ENCODE measurements around the gene SNCA. TPM values are rescaled to one million over a fixed set of nuclear protein-coding genes. Genes with fewer than 3 reads are reported as not detected.

The SNCA gene
- total RNA-seq, 4 donors from 2014 or later: 18.7 to 67.4 (median 32.5) TPM

GRCh38 chr4:89725268-89725667, 111.7 kb downstream of the SNCA start:
- TF ChIP-seq, protein P1, sequence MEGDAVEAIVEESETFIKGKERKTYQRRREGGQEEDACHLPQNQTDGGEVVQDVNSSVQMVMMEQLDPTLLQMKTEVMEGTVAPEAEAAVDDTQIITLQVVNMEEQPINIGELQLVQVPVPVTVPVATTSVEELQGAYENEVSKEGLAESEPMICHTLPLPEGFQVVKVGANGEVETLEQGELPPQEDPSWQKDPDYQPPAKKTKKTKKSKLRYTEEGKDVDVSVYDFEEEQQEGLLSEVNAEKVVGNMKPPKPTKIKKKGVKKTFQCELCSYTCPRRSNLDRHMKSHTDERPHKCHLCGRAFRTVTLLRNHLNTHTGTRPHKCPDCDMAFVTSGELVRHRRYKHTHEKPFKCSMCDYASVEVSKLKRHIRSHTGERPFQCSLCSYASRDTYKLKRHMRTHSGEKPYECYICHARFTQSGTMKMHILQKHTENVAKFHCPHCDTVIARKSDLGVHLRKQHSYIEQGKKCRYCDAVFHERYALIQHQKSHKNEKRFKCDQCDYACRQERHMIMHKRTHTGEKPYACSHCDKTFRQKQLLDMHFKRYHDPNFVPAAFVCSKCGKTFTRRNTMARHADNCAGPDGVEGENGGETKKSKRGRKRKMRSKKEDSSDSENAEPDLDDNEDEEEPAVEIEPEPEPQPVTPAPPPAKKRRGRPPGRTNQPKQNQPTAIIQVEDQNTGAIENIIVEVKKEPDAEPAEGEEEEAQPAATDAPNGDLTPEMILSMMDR (IDR thresholded peaks at IDR 0.05): no peak
- no peak for TF ChIP-seq POLR2A (IDR thresholded peaks at IDR 0.05)
- Histone ChIP-seq H3K27me3 (no peaks in the 10 kb centered on the region), H3K9me3 (no peaks in the 10 kb centered on the region), H3K4me3 (no peak overlapping the region), H3K27ac (no peak overlapping the region), H3K4me1 (no peaks in the 10 kb centered on the region), H3K36me3 (no peaks in the 10 kb centered on the region)
- intact Hi-C loops (cut with DNase I; ENCODE audit: low total_unique reads): no loop called here
- no peak for DNase-seq

DNA sequence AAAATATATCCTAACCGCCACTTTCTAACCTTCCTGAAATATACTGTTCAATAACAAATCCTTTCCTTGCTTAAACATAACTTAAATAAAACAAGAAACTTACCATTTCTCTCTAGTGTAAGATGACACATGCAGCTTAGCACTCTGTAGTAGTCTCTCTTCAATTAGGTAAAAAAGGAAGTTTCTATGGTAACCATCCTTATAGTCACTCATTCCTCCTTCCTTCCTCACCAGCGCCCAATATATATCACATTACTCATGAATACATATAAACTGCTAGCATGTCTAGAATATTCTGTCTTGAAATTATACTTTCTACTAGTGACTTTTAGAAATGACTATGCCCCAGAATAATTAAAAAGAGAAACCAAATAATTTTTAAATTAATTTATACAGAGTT, 112.2 kb downstream of the SNCA start:
- H3K9me3 ChIP-seq: no peaks in the 10 kb centered on the region
- TF ChIP-seq, protein P1 (IDR thresholded peaks at IDR 0.05): no peak
- no peak for TF ChIP-seq POLR2A (IDR thresholded peaks at IDR 0.05)
- no peak overlapping the region for H3K27ac ChIP-seq
- no peak for DNase-seq
- H3K4me1 ChIP-seq: no peaks in the 10 kb centered on the region
- no peak overlapping the region for H3K4me3 ChIP-seq
- H3K27me3 ChIP-seq: no peaks in the 10 kb centered on the region
- no peaks in the 10 kb centered on the region for H3K36me3 ChIP-seq
- intact Hi-C loops (cut with DNase I; ENCODE audit: low total_unique reads): no loop called here

DNA sequence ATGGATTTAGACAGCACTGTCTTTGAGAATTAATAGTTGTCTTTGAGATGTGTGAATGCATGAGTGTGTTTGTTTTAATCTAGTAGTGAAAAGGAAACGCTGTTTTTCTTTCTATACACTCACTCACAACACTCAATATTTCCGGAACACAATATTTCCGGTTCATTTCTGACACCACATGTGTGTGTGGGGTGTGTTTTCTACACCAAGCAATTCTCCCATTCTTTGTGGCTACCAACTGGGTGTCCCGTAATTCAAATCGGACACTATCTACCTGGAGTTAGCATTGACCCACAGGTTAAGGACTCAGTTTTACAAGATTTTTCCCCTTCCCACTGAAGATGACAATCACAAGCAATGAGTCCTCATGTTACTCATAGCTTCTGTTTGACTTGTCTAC, 113.9 kb downstream of the SNCA start:
- Histone ChIP-seq H3K36me3 (no peaks in the 10 kb centered on the region), H3K9me3 (no peaks in the 10 kb centered on the region), H3K4me1 (no peaks in the 10 kb centered on the region), H3K27me3 (no peaks in the 10 kb centered on the region), H3K4me3 (no peak overlapping the region), H3K27ac (no peak overlapping the region)
- intact Hi-C loops (cut with DNase I; ENCODE audit: low total_unique reads): no loop called here
- no peak for DNase-seq
- TF ChIP-seq POLR2A (IDR thresholded peaks at IDR 0.05): no peak

DNA sequence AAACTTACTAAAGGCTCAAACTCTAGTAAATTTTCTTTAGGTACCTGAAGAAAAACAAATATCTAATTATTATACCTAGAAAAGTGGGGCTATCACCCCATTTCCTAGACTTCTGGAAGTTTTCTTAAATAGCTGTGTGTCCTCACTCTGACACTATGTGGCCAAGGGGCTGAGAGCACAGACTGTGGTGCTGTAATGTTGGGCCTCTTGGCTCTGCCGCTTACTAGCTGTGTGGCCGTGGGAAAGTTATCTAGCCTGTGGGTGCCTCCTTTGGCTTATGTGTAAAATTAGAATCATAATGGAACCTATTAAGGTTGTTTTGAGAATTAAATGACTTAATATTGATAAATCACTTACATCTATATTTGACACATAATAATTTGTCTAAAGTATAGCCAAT, 114.4 kb downstream of the SNCA start:
- TF ChIP-seq, protein P1 (IDR thresholded peaks at IDR 0.05): no peak
- no peak for TF ChIP-seq POLR2A (IDR thresholded peaks at IDR 0.05)
- no peaks in the 10 kb centered on the region for H3K9me3 ChIP-seq
- no peak for DNase-seq
- no peaks in the 10 kb centered on the region for H3K36me3 ChIP-seq
- no peaks in the 10 kb centered on the region for H3K4me1 ChIP-seq
- H3K27me3 ChIP-seq: no peaks in the 10 kb centered on the region
- intact Hi-C loops (cut with DNase I; ENCODE audit: low total_unique reads): no loop called here
- H3K27ac ChIP-seq: no peak overlapping the region
- no peak overlapping the region for H3K4me3 ChIP-seq

- TF ChIP-seq, protein P1 (IDR thresholded peaks at IDR 0.05): no peak
- TF ChIP-seq POLR2A (IDR thresholded peaks at IDR 0.05): no peak
- intact Hi-C loops (cut with DNase I; ENCODE audit: low total_unique reads): no loop called here
- H3K4me3 ChIP-seq: no peak overlapping the region
- H3K4me1 ChIP-seq: no peaks in the 10 kb centered on the region
- H3K9me3 ChIP-seq: no peaks in the 10 kb centered on the region
- H3K27me3 ChIP-seq: no peaks in the 10 kb centered on the region
- H3K36me3 ChIP-seq: no peaks in the 10 kb centered on the region
- DNase-seq: no peak
- H3K27ac ChIP-seq: no peak overlapping the region
These were observed 116.0 kb downstream of the SNCA start for GRCh38 chr4:89720981-89721380.

- TF ChIP-seq, protein P1 (IDR thresholded peaks at IDR 0.05): no peak
- TF ChIP-seq POLR2A (IDR thresholded peaks at IDR 0.05): no peak
- intact Hi-C loops (cut with DNase I; ENCODE audit: low total_unique reads): no loop called here
- Histone ChIP-seq H3K36me3 (no peaks in the 10 kb centered on the region), H3K4me1 (no peaks in the 10 kb centered on the region), H3K27ac (no peak overlapping the region), H3K9me3 (no peaks in the 10 kb centered on the region), H3K27me3 (no peaks in the 10 kb centered on the region), H3K4me3 (no peak overlapping the region)
- DNase-seq: no peak
These were observed 117.3 kb downstream of the SNCA start for GRCh38 chr4:89719536-89720090.
